Mucosa of descending colon (tissue), 3 donors: ENCODE data around the gene SESN3. TPM values are rescaled to one million over a fixed set of nuclear protein-coding genes. Genes with fewer than 3 reads are reported as not detected.

Experiments used
- ATAC-seq: fragments of 200-7000 bp; cut with Tn5 transposase; one replicate; pipeline ENCODE4 v1.9.1; 2020; ENCODE audit warnings: mild to moderate bottlenecking, moderate library complexity
- DNase-seq, 3 donors: peaks; one replicate each; pipeline ENCODE4 v3.0.0-alpha.2; 2020
- H3K36me3 ChIP-seq: fragments of 200-600 bp; one replicate; pipeline ENCODE4 v1.8.0; 2021; ENCODE audit warnings: low read depth, mild to moderate bottlenecking
- H3K4me1 ChIP-seq: fragments of 200-600 bp; one replicate; pipeline ENCODE4 v1.8.0; 2021; ENCODE audit warnings: low read depth, mild to moderate bottlenecking
- H3K4me3 ChIP-seq: fragments of 200-600 bp; one replicate; pipeline ENCODE4 v1.8.0; 2021; ENCODE audit warnings: mild to moderate bottlenecking
- H3K9me3 ChIP-seq: fragments of 200-600 bp; one replicate; pipeline ENCODE4 v1.8.0; 2021; ENCODE audit warnings: mild to moderate bottlenecking
- CTCF ChIP-seq: fragments of 200-600 bp; IDR thresholded peaks from one replicate; pipeline ENCODE4 v1.8.0; 2022; ENCODE audit warnings: antibody characterized with exemption, mild to moderate bottlenecking
- intact Hi-C, 2 donors: fragments of 100-400 bp; cut with DNase I in 1 of 2; cut with micrococcal nuclease in 1 of 2; formaldehyde crosslinking; loops; one replicate each; pipeline versions ENCODE4 v1.11.0 to v1.11.1; 2022; cut with DNase I, micrococcal nuclease
- total RNA-seq, 3 donors: library from RNA; stranded (reverse); fragmentation: NEBNext Ultra II Directional in 2 of 3; extraction: Animal tissue kit (Norgen Biotek cat#: 25700) in 2 of 3; gene quantifications; one replicate each; pipeline versions ENCODE4 v1.2.1 to v1.2.4, GENCODE V29; 2021 to 2023
- donor health status: DM: no; HTN: no; CAD: no; lungs with moderate emphysema.
- donor health status: DM: no; HTN: no; CAD: no.
- donor health status: DM: no; HTN: yes; CAD: no.

SESN3 gene
- total RNA-seq, 3 donors from 2014 or later = 13.8 to 26.1 (median 17.5) TPM

- Histone ChIP-seq H3K9me3 (no peaks in the 10 kb centered on the region), H3K4me1 (no peaks in the 10 kb centered on the region), H3K36me3 (no peaks in the 10 kb centered on the region), H3K4me3 (no peak overlapping the region)
- ATAC-seq = peak; percentile 71
- TF ChIP-seq CTCF = no peak
- intact Hi-C loops = no loop called here
- peak in 2 of 3 donors; percentile 42 to 69 for DNase-seq
Observed at GRCh38 chr11:95132956-95133355, 98.0 kb downstream of the SESN3 start.

- no peak for TF ChIP-seq CTCF
- DNase-seq (no peak), ATAC-seq (no peak)
- H3K4me1 ChIP-seq = no peaks in the 10 kb centered on the region
- intact Hi-C loops = no loop called here
- H3K4me3 ChIP-seq = no peak overlapping the region
- H3K36me3 ChIP-seq = no peaks in the 10 kb centered on the region
- no peaks in the 10 kb centered on the region for H3K9me3 ChIP-seq
Observed at GRCh38 chr11:95128602-95129001, 102.4 kb downstream of the SESN3 start.

GRCh38 chr11:95123556-95123955, 107.4 kb downstream of the SESN3 start:
- intact Hi-C loops = no loop called here
- no peaks in the 10 kb centered on the region for H3K9me3 ChIP-seq
- no peak for TF ChIP-seq CTCF
- DNase-seq = no peak
- no peaks in the 10 kb centered on the region for H3K36me3 ChIP-seq
- no peaks in the 10 kb centered on the region for H3K4me1 ChIP-seq
- no peak overlapping the region for H3K4me3 ChIP-seq
- no peak for ATAC-seq

- Histone ChIP-seq H3K4me3 (no peak overlapping the region), H3K4me1 (no peaks in the 10 kb centered on the region), H3K36me3 (no peaks in the 10 kb centered on the region), H3K9me3 (no peaks in the 10 kb centered on the region)
- no peak for TF ChIP-seq CTCF
- no peak for ATAC-seq
- no peak for DNase-seq
- intact Hi-C loops = no loop called here
Observed at GRCh38 chr11:95121698-95122097, 109.3 kb downstream of the SESN3 start.

- H3K36me3 ChIP-seq = no peaks in the 10 kb centered on the region
- no peaks in the 10 kb centered on the region for H3K9me3 ChIP-seq
- intact Hi-C loops = no loop called here
- peak; percentile 36 for ATAC-seq
- no peak overlapping the region for H3K4me3 ChIP-seq
- H3K4me1 ChIP-seq = no peaks in the 10 kb centered on the region
- no peak for TF ChIP-seq CTCF
- no peak for DNase-seq
Observed at GRCh38 chr11:95119361-95120060, 111.5 kb downstream of the SESN3 start.

- no peaks in the 10 kb centered on the region for H3K9me3 ChIP-seq
- ATAC-seq (no peak), DNase-seq (no peak)
- no peak for TF ChIP-seq CTCF
- H3K4me3 ChIP-seq = no peak overlapping the region
- intact Hi-C loops = no loop called here
- no peaks in the 10 kb centered on the region for H3K4me1 ChIP-seq
- H3K36me3 ChIP-seq = no peaks in the 10 kb centered on the region
Observed at GRCh38 chr11:95115597-95115996, 115.4 kb downstream of the SESN3 start.
